ENCODE data around the gene TMEM255A. TPM values are rescaled to one million over a fixed set of nuclear protein-coding genes. Genes with fewer than 3 reads are reported as not detected.

TMEM255A gene
- total and polyA plus RNA-seq, 2 donors from 2014 or later = 1.2 to 2.8 TPM

DNA sequence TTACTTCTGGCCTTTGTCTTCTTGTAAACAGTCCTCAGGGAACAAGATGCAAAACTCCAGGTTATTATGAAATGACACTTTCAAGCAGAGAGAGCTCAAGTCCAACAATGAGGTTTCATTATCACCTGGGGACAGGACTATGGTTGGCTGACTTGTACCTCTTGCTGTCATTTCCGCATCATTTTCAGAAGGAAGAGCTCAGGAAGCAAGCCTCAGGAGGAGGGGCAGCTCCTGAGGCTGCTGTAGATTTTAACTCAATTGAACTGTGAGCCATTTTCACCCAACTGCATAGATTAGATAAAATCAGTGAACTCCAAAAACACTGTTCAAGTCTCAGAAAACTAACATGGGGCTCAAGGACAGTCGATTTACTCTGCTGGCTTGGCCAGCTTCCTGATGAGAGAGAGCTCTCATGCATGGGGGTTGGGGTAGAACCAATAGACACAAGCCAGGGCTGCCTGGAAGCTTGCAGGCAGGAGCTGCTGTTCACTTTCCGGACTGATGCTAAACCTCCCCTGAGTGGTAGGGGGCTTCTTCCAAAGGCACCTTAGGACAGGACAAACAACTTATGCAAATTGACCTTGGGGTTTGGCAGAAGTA is 23.6 kb downstream of the TMEM255A start:
- intact Hi-C loops (cut with DNase I) = no loop called here
- no peaks in the 10 kb centered on the region for H3K36me3 ChIP-seq (ENCODE audit: control insufficient read depth in 2 of 3, insufficient read depth in 3 of 3, low read length in 3 of 3)

GRCh38 chrX:120286733-120287512 is 24.3 kb downstream of the TMEM255A start:
- no peak for FAIRE-seq
- intact Hi-C loops (cut with DNase I) = no loop called here
- no peaks in the 10 kb centered on the region for H3K27me3 ChIP-seq (ENCODE audit: control insufficient read depth, insufficient read depth, low read length)

More for the DNA sequence above, 23.6 kb downstream of the TMEM255A start:
- Histone ChIP-seq H3K27me3 (ENCODE audit: control insufficient read depth, insufficient read depth, low read length) (no peaks in the 10 kb centered on the region), H3K9me3 (ENCODE audit: control insufficient read depth in 2 of 3, insufficient read depth in 1 of 3, low read length in 3 of 3) (no peaks in the 10 kb centered on the region), H3K4me1 (ENCODE audit: control insufficient read depth in 2 of 3, insufficient read depth in 2 of 3, low read depth in 1 of 3, low read length in 3 of 3) (no peaks in the 10 kb centered on the region), H3K27ac (ENCODE audit: low read depth in 2 of 2, low read length in 2 of 2) (no peak overlapping the region), H3K4me3 (ENCODE audit: low read length in 3 of 3) (no peak overlapping the region), H3K9ac (ENCODE audit: low read length in 3 of 3) (no peak overlapping the region)
- TF ChIP-seq, protein P1, sequence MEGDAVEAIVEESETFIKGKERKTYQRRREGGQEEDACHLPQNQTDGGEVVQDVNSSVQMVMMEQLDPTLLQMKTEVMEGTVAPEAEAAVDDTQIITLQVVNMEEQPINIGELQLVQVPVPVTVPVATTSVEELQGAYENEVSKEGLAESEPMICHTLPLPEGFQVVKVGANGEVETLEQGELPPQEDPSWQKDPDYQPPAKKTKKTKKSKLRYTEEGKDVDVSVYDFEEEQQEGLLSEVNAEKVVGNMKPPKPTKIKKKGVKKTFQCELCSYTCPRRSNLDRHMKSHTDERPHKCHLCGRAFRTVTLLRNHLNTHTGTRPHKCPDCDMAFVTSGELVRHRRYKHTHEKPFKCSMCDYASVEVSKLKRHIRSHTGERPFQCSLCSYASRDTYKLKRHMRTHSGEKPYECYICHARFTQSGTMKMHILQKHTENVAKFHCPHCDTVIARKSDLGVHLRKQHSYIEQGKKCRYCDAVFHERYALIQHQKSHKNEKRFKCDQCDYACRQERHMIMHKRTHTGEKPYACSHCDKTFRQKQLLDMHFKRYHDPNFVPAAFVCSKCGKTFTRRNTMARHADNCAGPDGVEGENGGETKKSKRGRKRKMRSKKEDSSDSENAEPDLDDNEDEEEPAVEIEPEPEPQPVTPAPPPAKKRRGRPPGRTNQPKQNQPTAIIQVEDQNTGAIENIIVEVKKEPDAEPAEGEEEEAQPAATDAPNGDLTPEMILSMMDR (IDR thresholded peaks at IDR 0.05; ENCODE audit: borderline replicate concordance, extremely low read depth, insufficient read depth) = no peak
- no peak for DNase-seq
- FAIRE-seq = no peak

GRCh38 chrX:120282697-120283096 is 28.6 kb downstream of the TMEM255A start:
- Histone ChIP-seq H3K4me1 (ENCODE audit: control insufficient read depth in 2 of 3, insufficient read depth in 2 of 3, low read depth in 1 of 3, low read length in 3 of 3) (no peaks in the 10 kb centered on the region), H3K36me3 (ENCODE audit: control insufficient read depth in 2 of 3, insufficient read depth in 3 of 3, low read length in 3 of 3) (no peaks in the 10 kb centered on the region), H3K27ac (ENCODE audit: low read depth in 2 of 2, low read length in 2 of 2) (no peak overlapping the region), H3K9ac (ENCODE audit: low read length in 3 of 3) (no peak overlapping the region), H3K27me3 (ENCODE audit: control insufficient read depth, insufficient read depth, low read length) (no peaks in the 10 kb centered on the region), H3K4me3 (ENCODE audit: low read length in 3 of 3) (no peak overlapping the region), H3K9me3 (ENCODE audit: control insufficient read depth in 2 of 3, insufficient read depth in 1 of 3, low read length in 3 of 3) (no peaks in the 10 kb centered on the region)
- TF ChIP-seq, protein P1 (IDR thresholded peaks at IDR 0.05; ENCODE audit: borderline replicate concordance, extremely low read depth, insufficient read depth) = no peak
- no peak for FAIRE-seq
- no peak for DNase-seq
- intact Hi-C loops (cut with DNase I) = no loop called here

More at GRCh38 chrX:120286733-120287512, 24.3 kb downstream of the TMEM255A start:
- no peak overlapping the region for H3K9ac ChIP-seq (ENCODE audit: low read length in 3 of 3)
- no peaks in the 10 kb centered on the region for H3K4me1 ChIP-seq (ENCODE audit: control insufficient read depth in 2 of 3, insufficient read depth in 2 of 3, low read depth in 1 of 3, low read length in 3 of 3)
- H3K36me3 ChIP-seq (ENCODE audit: control insufficient read depth in 2 of 3, insufficient read depth in 3 of 3, low read length in 3 of 3) = no peaks in the 10 kb centered on the region
- no peaks in the 10 kb centered on the region for H3K9me3 ChIP-seq (ENCODE audit: control insufficient read depth in 2 of 3, insufficient read depth in 1 of 3, low read length in 3 of 3)
- no peak overlapping the region for H3K4me3 ChIP-seq (ENCODE audit: low read length in 3 of 3)
- TF ChIP-seq, protein P1 (IDR thresholded peaks at IDR 0.05; ENCODE audit: borderline replicate concordance, extremely low read depth, insufficient read depth) = no peak
- no peak overlapping the region for H3K27ac ChIP-seq (ENCODE audit: low read depth in 2 of 2, low read length in 2 of 2)
- DNase-seq = no peak

Data from kidney (tissue), 14 donors.